ENCODE measurements around the gene ALMS1. TPM values are rescaled to one million over a fixed set of nuclear protein-coding genes. Genes with fewer than 3 reads are reported as not detected.

ALMS1 gene
- total and polyA plus RNA-seq, 9 of the 15 experiments (the other 6 are each of a cell fraction or from before 2014, with no cell fraction given): 1.4 to 26.3 (median 13.6) TPM

GRCh38 chr2:73385504-73386341 lies at the start of gene ALMS1 (continued):
- TF ChIP-seq SP2 (IDR thresholded peaks at IDR 0.05; ENCODE audit: extremely low read depth, low read depth, low read length, poor library complexity, severe bottlenecking) (no peak), DNMT1 (IDR thresholded peaks at IDR 0.05) (no peak), ZNF274 (IDR thresholded peaks at IDR 0.05; ENCODE audit: borderline replicate concordance, low read depth, low read length) (no peak), TCF7 (IDR thresholded peaks at IDR 0.05; ENCODE audit: borderline replicate concordance) (no peak), TEAD4 (IDR thresholded peaks at IDR 0.05; ENCODE audit: low read length) (no peak), TEAD4 (CRISPR knock-in tag; IDR thresholded peaks at IDR 0.05; ENCODE audit: borderline replicate concordance) (no peak), HCFC1 (IDR thresholded peaks at IDR 0.05; ENCODE audit: low read depth, low read length) (peak; percentile 65), CAMTA2 (CRISPR knock-in tag; conservative IDR thresholded peaks at IDR 0.05) (no peak), SRSF7 (optimal IDR thresholded peaks at IDR 0.05; ENCODE audit: low read depth, low read length) (no peak), NRF1 (conservative IDR thresholded peaks at IDR 0.05 in 1 of 2, IDR thresholded peaks at IDR 0.05 in 1 of 2) (peak; percentile 71 to 79), PML (IDR thresholded peaks at IDR 0.05; ENCODE audit: low read length) (no peak), IFI16 (CRISPR knock-in tag; IDR thresholded peaks at IDR 0.05) (no peak), FUS (optimal IDR thresholded peaks at IDR 0.05; ENCODE audit: low read depth, low read length) (no peak), BRD4 (IDR thresholded peaks at IDR 0.05) (no peak), NFATC3 (IDR thresholded peaks at IDR 0.05) (no peak), PHB (CRISPR knock-in tag; IDR thresholded peaks at IDR 0.05) (no peak), MNT (conservative IDR thresholded peaks at IDR 0.05) (peak; percentile 71 to 88), YY1 (IDR thresholded peaks at IDR 0.05; ENCODE audit: borderline replicate concordance in 1 of 3, control insufficient read depth in 1 of 3, extremely low read depth in 1 of 3, insufficient read depth in 3 of 3, insufficient read length in 1 of 3, insufficient replicate concordance in 2 of 3, low read depth in 1 of 3, low read length in 2 of 3) (peak; percentile 10 to 61 (median 25)), POLR2AphosphoS2 (IDR thresholded peaks at IDR 0.05; ENCODE audit: low read length) (no peak), ESRRB (CRISPR knock-in tag; IDR thresholded peaks at IDR 0.05; ENCODE audit: borderline replicate concordance) (no peak), PREB (CRISPR knock-in tag; IDR thresholded peaks at IDR 0.05) (no peak), ZNF324 (CRISPR knock-in tag; IDR thresholded peaks at IDR 0.05) (no peak), ZFP30 (CRISPR knock-in tag; IDR thresholded peaks at IDR 0.05; ENCODE audit: borderline replicate concordance) (no peak), HNRNPLL (IDR thresholded peaks at IDR 0.05; ENCODE audit: low read depth, low read length, poor library complexity, severe bottlenecking) (peak; percentile 93), KDM2B (CRISPR knock-in tag; IDR thresholded peaks at IDR 0.05) (no peak), ELF2 (CRISPR knock-in tag; IDR thresholded peaks at IDR 0.05) (no peak), SAFB (IDR thresholded peaks at IDR 0.05; ENCODE audit: borderline replicate concordance, low read depth, low read length) (no peak)

Data from K562 (cell line).